Measurements from ENCODE around the gene GARRE1.

GRCh38 chr19:34229721-34230120 is 24.6 kb upstream of the GARRE1 start:
- TF ChIP-seq, protein P1, sequence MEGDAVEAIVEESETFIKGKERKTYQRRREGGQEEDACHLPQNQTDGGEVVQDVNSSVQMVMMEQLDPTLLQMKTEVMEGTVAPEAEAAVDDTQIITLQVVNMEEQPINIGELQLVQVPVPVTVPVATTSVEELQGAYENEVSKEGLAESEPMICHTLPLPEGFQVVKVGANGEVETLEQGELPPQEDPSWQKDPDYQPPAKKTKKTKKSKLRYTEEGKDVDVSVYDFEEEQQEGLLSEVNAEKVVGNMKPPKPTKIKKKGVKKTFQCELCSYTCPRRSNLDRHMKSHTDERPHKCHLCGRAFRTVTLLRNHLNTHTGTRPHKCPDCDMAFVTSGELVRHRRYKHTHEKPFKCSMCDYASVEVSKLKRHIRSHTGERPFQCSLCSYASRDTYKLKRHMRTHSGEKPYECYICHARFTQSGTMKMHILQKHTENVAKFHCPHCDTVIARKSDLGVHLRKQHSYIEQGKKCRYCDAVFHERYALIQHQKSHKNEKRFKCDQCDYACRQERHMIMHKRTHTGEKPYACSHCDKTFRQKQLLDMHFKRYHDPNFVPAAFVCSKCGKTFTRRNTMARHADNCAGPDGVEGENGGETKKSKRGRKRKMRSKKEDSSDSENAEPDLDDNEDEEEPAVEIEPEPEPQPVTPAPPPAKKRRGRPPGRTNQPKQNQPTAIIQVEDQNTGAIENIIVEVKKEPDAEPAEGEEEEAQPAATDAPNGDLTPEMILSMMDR (IDR thresholded peaks at IDR 0.05): no peak
- TF ChIP-seq POLR2A (IDR thresholded peaks at IDR 0.05): no peak
